Keratinocyte (primary cell): ENCODE results near the gene TNKS1BP1.

Source experiments
- CTCF ChIP-seq, 3 experiments: IDR thresholded peaks in 1 of 3; conservative IDR thresholded peaks in 1 of 3; optimal IDR thresholded peaks in 1 of 3; 2 replicates in 2 of 3; 3 replicates in 1 of 3; pipeline versions ENCODE3 to v1.5.1; 2011; ENCODE audit warnings: low read length in 3 of 3, mild to moderate bottlenecking in 3 of 3, moderate library complexity in 2 of 3, control low read depth in 1 of 3, inconsistent platforms in 1 of 3; ENCODE audit not compliant: insufficient read depth in 2 of 3; ENCODE audit errors: extremely low read depth in 1 of 3
- EZH2 ChIP-seq: IDR thresholded peaks from one replicate; pipeline ENCODE4 v1.6.1; 2012; ENCODE audit warnings: inconsistent platforms, mild to moderate bottlenecking, low read length, moderate library complexity

GRCh38 chr11:57324154-57324885 is 432 bp downstream of the TNKS1BP1 start:
- TF ChIP-seq CTCF (optimal IDR thresholded peaks at IDR 0.05 in 1 of 3, IDR thresholded peaks at IDR 0.05 in 1 of 3, conservative IDR thresholded peaks at IDR 0.05 in 1 of 3; ENCODE audit: extremely low read depth in 1 of 3, insufficient read depth in 2 of 3, low read length in 3 of 3) (no peak), EZH2 (no peak)
